Uterus (tissue), 2 donors: ENCODE measurements around the gene SHISA6.

Experiments
- POLR2A ChIP-seq, 2 donors: fragments of 450-650 bp; IDR thresholded peaks; one replicate each; pipeline ENCODE4 v1.6.1; 2016; ENCODE audit warnings: antibody characterized with exemption in 2 of 2, mild to moderate bottlenecking in 1 of 2, moderate library complexity in 1 of 2
- TF ChIP-seq, protein P1 (sequence below), 4 experiments: fragments of 200-600 bp in 2 of 4; fragments of 450-650 bp in 2 of 4; sonication (generic) in 2 of 4; IDR thresholded peaks; one replicate each; pipeline ENCODE4 v1.5.1; 2016 to 2019; ENCODE audit warnings: antibody characterized with exemption in 4 of 4, mild to moderate bottlenecking in 2 of 4, moderate library complexity in 1 of 4

DNA sequence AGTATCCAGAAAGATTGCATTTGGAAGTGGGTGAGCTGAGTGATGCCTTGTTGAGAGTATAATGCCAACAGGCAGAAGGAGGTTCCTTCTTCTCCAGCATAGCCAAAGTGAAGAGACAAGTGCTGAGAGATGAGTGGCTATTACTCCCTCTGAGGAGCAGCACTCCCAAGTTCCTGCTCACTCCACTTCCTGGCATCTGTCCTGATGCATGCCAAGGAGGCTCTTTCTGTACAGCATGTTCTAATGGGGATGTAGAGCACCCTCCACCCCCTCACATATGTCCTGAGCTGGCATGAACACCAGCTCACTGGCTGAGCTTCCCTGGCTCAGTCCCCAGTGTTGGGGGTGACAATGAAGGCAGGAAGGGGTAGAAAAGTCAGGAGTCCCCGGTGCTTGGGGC, 313.0 kb downstream of the SHISA6 start:
- TF ChIP-seq POLR2A (IDR thresholded peaks at IDR 0.05), result no peak
- TF ChIP-seq, protein P1, sequence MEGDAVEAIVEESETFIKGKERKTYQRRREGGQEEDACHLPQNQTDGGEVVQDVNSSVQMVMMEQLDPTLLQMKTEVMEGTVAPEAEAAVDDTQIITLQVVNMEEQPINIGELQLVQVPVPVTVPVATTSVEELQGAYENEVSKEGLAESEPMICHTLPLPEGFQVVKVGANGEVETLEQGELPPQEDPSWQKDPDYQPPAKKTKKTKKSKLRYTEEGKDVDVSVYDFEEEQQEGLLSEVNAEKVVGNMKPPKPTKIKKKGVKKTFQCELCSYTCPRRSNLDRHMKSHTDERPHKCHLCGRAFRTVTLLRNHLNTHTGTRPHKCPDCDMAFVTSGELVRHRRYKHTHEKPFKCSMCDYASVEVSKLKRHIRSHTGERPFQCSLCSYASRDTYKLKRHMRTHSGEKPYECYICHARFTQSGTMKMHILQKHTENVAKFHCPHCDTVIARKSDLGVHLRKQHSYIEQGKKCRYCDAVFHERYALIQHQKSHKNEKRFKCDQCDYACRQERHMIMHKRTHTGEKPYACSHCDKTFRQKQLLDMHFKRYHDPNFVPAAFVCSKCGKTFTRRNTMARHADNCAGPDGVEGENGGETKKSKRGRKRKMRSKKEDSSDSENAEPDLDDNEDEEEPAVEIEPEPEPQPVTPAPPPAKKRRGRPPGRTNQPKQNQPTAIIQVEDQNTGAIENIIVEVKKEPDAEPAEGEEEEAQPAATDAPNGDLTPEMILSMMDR (IDR thresholded peaks at IDR 0.05), result no peak
